Loucy (cell line): Measurements from ENCODE around the gene MYO3B.

Experiments
- CTCF ChIP-seq: fragments of 200-600 bp; sonication (generic); conservative IDR thresholded peaks from 2 replicates; pipeline ENCODE4 v1.5.1; 2014; ENCODE audit warnings: mild to moderate bottlenecking, antibody characterized with exemption, low read length
- EZH2phosphoT487 ChIP-seq: fragments of 200-600 bp; IDR thresholded peaks from 2 replicates; pipeline ENCODE4 v1.6.1; 2018; ENCODE audit warnings: antibody characterized with exemption, mild to moderate bottlenecking, moderate library complexity, borderline replicate concordance

GRCh38 chr2:170227951-170228350, 50.0 kb downstream of the MYO3B start:
- no peak for TF ChIP-seq CTCF
- no peak for TF ChIP-seq EZH2phosphoT487
